Activated naive CD4-positive, alpha-beta T cell treated with anti-CD3 and anti-CD28 coated beads, Interleukin-2, amount 10 ng/mL, durations not matched to agents 7 days and 5 days (primary cell): ENCODE measurements around the gene C9orf153.

Experiments used
- CTCF ChIA-PET: fragments of 350-600 bp; sonication (Branson Sonifier 250); formaldehyde crosslinking; loops from one replicate; lab custom pipeline; 2021; ENCODE audit warnings: antibody characterized with exemption; lab: Charles Lee
- DNase-seq: peaks from one replicate; pipeline ENCODE4 v3.0.0-alpha.2; 2020
- H3K27ac Mint-ChIP-seq: one replicate; pipeline ENCODE4 v1.8.0; 2021; ENCODE audit warnings: mild to moderate bottlenecking, moderate library complexity, mixed read lengths
- H3K27me3 Mint-ChIP-seq: one replicate; pipeline ENCODE4 v1.8.0; 2021; ENCODE audit warnings: mild to moderate bottlenecking, mixed read lengths
- H3K36me3 Mint-ChIP-seq: one replicate; pipeline ENCODE4 v1.8.0; 2021; ENCODE audit warnings: mixed read lengths
- H3K4me1 Mint-ChIP-seq: one replicate; pipeline ENCODE4 v1.8.0; 2021; ENCODE audit warnings: mixed read lengths
- H3K4me3 Mint-ChIP-seq: one replicate; pipeline ENCODE4 v1.8.0; 2021; ENCODE audit warnings: mild to moderate bottlenecking, moderate library complexity, mixed read lengths
- H3K9me3 Mint-ChIP-seq: one replicate; pipeline ENCODE4 v1.8.0; 2021; ENCODE audit warnings: mixed read lengths

Gene C9orf153

GRCh38 chr9:86250123-86250522 lies 9.3 kb downstream of the C9orf153 start:
- CTCF ChIA-PET, result no interaction called here
- H3K4me3 Mint-ChIP-seq, result no peak overlapping the region
- peaks cover 9% of the 10 kb centered on the region for H3K27me3 Mint-ChIP-seq
- H3K4me1 Mint-ChIP-seq, result no peaks in the 10 kb centered on the region
- H3K9me3 Mint-ChIP-seq, result peaks cover 7% of the 10 kb centered on the region
- DNase-seq, result no peak
- H3K36me3 Mint-ChIP-seq, result no peaks in the 10 kb centered on the region
- no peak overlapping the region for H3K27ac Mint-ChIP-seq

DNA sequence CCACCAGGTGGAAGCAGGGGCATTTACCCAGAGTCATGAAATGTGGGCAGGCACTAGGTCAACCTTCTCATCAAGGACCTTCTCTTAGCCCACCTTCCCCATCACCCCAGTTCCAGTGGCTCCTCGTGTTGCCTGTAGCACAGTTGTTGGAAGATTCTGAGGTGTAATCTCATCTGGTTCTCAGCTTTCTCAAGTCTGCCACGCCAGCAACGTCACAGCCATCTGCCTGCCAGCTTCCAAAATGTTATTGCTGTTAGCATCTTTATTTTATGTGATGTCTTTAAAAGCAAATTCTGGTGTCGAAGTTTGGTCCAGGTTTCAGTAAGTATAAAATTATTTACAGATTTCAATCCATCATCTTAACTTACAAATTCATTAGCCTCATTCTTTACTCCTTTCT lies 10.7 kb downstream of the C9orf153 start:
- H3K27me3 Mint-ChIP-seq, result peaks cover 9% of the 10 kb centered on the region
- peaks cover 7% of the 10 kb centered on the region for H3K9me3 Mint-ChIP-seq
- CTCF ChIA-PET, result no interaction called here
- H3K36me3 Mint-ChIP-seq, result no peaks in the 10 kb centered on the region
- H3K4me1 Mint-ChIP-seq, result no peaks in the 10 kb centered on the region
- no peak overlapping the region for H3K4me3 Mint-ChIP-seq
- no peak for DNase-seq
- no peak overlapping the region for H3K27ac Mint-ChIP-seq

GRCh38 chr9:86246752-86247161 lies 12.7 kb downstream of the C9orf153 start:
- CTCF ChIA-PET, result no interaction called here
- peaks cover 2% of the 10 kb centered on the region for H3K9me3 Mint-ChIP-seq
- DNase-seq, result no peak
- no peak overlapping the region for H3K27ac Mint-ChIP-seq
- H3K27me3 Mint-ChIP-seq, result peaks cover 9% of the 10 kb centered on the region
- no peak overlapping the region for H3K4me3 Mint-ChIP-seq
- no peaks in the 10 kb centered on the region for H3K4me1 Mint-ChIP-seq
- H3K36me3 Mint-ChIP-seq, result no peaks in the 10 kb centered on the region

DNA sequence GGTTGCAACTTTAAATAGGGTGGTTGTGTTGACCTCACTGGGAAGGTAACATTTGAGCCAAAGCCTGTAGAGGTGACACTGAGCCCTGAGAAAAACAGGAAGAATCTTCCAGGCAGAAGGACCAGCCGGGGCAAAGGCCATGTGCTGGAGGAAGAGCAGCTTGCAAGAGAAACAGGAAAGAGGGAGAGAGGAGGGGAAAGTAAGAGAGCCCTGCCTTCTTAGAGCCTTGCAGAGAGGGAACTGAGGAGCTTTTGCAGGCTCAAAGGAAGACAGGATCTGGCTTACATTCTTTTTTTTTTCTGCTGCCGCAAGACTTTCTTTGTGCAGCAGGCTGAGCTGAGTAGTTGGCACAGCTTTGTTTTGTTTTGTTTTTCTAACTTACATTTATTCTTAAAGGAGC lies 17.4 kb downstream of the C9orf153 start:
- Mint-ChIP-seq H3K4me3 (no peak overlapping the region), H3K27ac (no peak overlapping the region), H3K4me1 (no peaks in the 10 kb centered on the region), H3K9me3 (no peaks in the 10 kb centered on the region), H3K27me3 (peaks cover 5% of the 10 kb centered on the region), H3K36me3 (no peaks in the 10 kb centered on the region)
- CTCF ChIA-PET, result no interaction called here
- DNase-seq, result no peak

DNA sequence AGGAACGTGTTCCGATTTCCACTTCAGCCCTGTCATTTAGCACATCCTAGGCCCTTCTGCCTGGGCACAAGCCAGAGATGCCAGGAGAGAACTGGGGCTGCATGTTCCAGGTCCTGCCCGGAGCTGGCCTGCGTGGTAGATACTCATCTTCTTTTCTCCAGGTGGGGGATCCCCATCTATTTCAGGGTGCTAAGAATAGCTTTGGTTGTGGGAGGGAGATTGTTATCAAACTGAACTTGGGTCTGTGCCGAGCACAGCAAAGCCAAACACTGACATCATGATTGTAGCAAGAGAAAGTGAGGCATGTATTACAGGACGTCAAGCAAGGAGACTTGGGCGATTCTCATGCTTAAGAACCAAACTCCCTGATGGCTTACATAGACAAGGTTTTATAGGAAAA lies 18.2 kb downstream of the C9orf153 start:
- H3K9me3 Mint-ChIP-seq, result no peaks in the 10 kb centered on the region
- no peak overlapping the region for H3K27ac Mint-ChIP-seq
- no peaks in the 10 kb centered on the region for H3K36me3 Mint-ChIP-seq
- no peaks in the 10 kb centered on the region for H3K27me3 Mint-ChIP-seq
- CTCF ChIA-PET, result no interaction called here
- DNase-seq, result no peak
- H3K4me3 Mint-ChIP-seq, result no peak overlapping the region
- no peaks in the 10 kb centered on the region for H3K4me1 Mint-ChIP-seq

- CTCF ChIA-PET, result no interaction called here
- Mint-ChIP-seq H3K27me3 (no peaks in the 10 kb centered on the region), H3K4me3 (no peak overlapping the region), H3K36me3 (no peaks in the 10 kb centered on the region), H3K9me3 (no peaks in the 10 kb centered on the region), H3K4me1 (no peaks in the 10 kb centered on the region), H3K27ac (no peak overlapping the region)
- no peak for DNase-seq
Observed at GRCh38 chr9:86238861-86239770, 20.3 kb downstream of the C9orf153 start.

GRCh38 chr9:86230858-86231257 lies 28.6 kb downstream of the C9orf153 start:
- CTCF ChIA-PET, result no interaction called here
- H3K4me1 Mint-ChIP-seq, result no peaks in the 10 kb centered on the region
- H3K9me3 Mint-ChIP-seq, result no peaks in the 10 kb centered on the region
- H3K27me3 Mint-ChIP-seq, result no peaks in the 10 kb centered on the region
- H3K4me3 Mint-ChIP-seq, result no peak overlapping the region
- H3K27ac Mint-ChIP-seq, result no peak overlapping the region
- no peaks in the 10 kb centered on the region for H3K36me3 Mint-ChIP-seq
- DNase-seq, result no peak

- no peaks in the 10 kb centered on the region for H3K9me3 Mint-ChIP-seq
- H3K27me3 Mint-ChIP-seq, result peaks cover 8% of the 10 kb centered on the region
- H3K27ac Mint-ChIP-seq, result no peak overlapping the region
- CTCF ChIA-PET, result no interaction called here
- DNase-seq, result no peak
- no peak overlapping the region for H3K4me3 Mint-ChIP-seq
- H3K4me1 Mint-ChIP-seq, result no peaks in the 10 kb centered on the region
- H3K36me3 Mint-ChIP-seq, result no peaks in the 10 kb centered on the region
Observed at GRCh38 chr9:86222667-86223066, 36.8 kb downstream of the C9orf153 start.

DNA sequence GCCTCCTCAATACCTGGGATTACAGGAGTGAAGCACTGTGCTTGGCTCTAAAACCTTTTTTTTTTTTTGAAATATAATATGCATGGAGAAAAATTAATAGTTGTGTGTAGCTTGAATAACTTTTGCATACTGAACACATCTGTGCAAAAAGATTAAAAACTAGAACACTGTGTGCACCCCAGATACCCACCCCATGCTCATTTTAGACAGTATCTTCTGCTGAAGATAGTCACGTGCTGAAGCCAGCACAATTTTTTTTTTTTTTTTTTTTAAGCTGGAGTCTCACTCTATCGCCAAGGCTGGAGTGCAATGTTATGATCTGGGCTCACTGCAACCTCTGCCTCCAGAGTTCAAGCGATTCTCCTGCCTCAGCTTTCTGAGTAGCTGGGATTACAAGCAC lies 39.9 kb downstream of the C9orf153 start:
- no peak overlapping the region for H3K27ac Mint-ChIP-seq
- H3K36me3 Mint-ChIP-seq, result no peaks in the 10 kb centered on the region
- DNase-seq, result no peak
- CTCF ChIA-PET, result interaction anchor here (1.0 kb wide), 1 partner anchor 18 kb away, joined by 4 read pairs; no protein-coding TSS in a partner anchor
- H3K4me3 Mint-ChIP-seq, result no peak overlapping the region
- peaks cover 5% of the 10 kb centered on the region for H3K27me3 Mint-ChIP-seq
- no peaks in the 10 kb centered on the region for H3K9me3 Mint-ChIP-seq
- no peaks in the 10 kb centered on the region for H3K4me1 Mint-ChIP-seq

- Mint-ChIP-seq H3K27ac (no peak overlapping the region), H3K27me3 (peaks cover 5% of the 10 kb centered on the region), H3K4me1 (no peaks in the 10 kb centered on the region), H3K36me3 (no peaks in the 10 kb centered on the region), H3K9me3 (no peaks in the 10 kb centered on the region), H3K4me3 (no peak overlapping the region)
- CTCF ChIA-PET, result no interaction called here
- DNase-seq, result no peak
Observed at GRCh38 chr9:86217076-86217755, 42.2 kb downstream of the C9orf153 start.

- H3K4me3 Mint-ChIP-seq, result no peak overlapping the region
- CTCF ChIA-PET, result no interaction called here
- no peaks in the 10 kb centered on the region for H3K27me3 Mint-ChIP-seq
- no peak for DNase-seq
- H3K4me1 Mint-ChIP-seq, result no peaks in the 10 kb centered on the region
- H3K36me3 Mint-ChIP-seq, result no peaks in the 10 kb centered on the region
- H3K27ac Mint-ChIP-seq, result no peak overlapping the region
- H3K9me3 Mint-ChIP-seq, result no peaks in the 10 kb centered on the region
Observed at GRCh38 chr9:86207193-86207592, 52.3 kb downstream of the C9orf153 start.

- H3K9me3 Mint-ChIP-seq, result no peaks in the 10 kb centered on the region
- H3K36me3 Mint-ChIP-seq, result no peaks in the 10 kb centered on the region
- peak; percentile 30 for DNase-seq
- H3K4me3 Mint-ChIP-seq, result no peak overlapping the region
- no peaks in the 10 kb centered on the region for H3K4me1 Mint-ChIP-seq
- CTCF ChIA-PET, result interaction anchor here (0.6 to 1.9 kb wide), 11 partner anchors 11 to 384 kb away, joined by 3 to 6 read pairs (median 4); partner anchors contain the start of gene ISCA1
- H3K27ac Mint-ChIP-seq, result no peak overlapping the region
- peaks cover 5% of the 10 kb centered on the region for H3K27me3 Mint-ChIP-seq
Observed at GRCh38 chr9:86202338-86202882, 57.0 kb downstream of the C9orf153 start.

DNA sequence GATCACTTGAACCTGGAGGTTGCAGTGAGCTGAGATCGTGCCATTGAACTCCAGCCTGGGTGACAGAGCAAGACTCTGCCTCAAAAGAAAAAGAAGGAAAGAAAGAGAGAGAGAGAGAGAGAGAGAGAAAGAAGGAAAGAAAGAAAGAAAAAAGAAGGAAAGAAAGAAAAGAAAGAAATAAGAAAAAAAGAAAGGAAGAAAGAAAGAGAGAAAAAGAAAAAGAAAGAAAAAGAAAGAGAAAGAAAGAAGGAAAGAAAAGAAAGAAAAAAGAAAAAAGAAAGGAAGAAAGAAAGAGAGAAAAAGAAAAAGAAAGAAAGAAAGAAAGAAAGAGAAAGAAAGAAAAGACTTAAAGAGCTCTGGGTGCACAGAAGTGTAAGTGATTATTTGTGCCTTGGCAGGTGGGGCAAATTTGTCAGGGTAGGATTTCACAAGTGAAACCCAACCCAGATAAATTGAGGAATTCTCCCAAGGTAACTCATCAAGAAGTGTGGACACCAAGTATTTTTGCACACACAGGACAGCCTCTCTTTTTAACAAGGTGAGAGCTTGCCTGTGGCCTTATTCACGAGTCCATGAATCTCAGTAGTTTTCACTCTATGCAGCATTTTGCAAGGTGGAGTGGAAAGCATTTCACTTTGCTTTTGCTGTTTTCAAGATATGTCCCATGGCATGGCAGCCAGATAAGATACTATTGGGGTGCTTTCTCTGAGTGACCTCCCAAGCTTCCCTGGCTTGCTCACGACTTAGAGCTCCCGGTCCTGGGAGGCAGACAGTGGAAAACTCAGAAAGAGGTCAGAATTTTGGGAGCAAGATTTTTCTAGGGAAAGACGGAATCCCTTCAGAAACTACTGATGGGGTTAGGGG lies 57.8 kb downstream of the C9orf153 start:
- Mint-ChIP-seq H3K36me3 (no peaks in the 10 kb centered on the region), H3K9me3 (no peaks in the 10 kb centered on the region), H3K27ac (no peak overlapping the region), H3K4me3 (no peak overlapping the region), H3K4me1 (no peaks in the 10 kb centered on the region), H3K27me3 (peaks cover 5% of the 10 kb centered on the region)
- DNase-seq, result no peak
- CTCF ChIA-PET, result interaction anchor here (0.6 to 1.9 kb wide), 11 partner anchors 10 to 383 kb away, joined by 3 to 6 read pairs (median 4); partner anchors contain the start of gene ISCA1
